Testis (tissue), 2 donors: ENCODE data around the gene NUMB.

ENCODE experiments used
- POLR2A ChIP-seq: fragments of 450-650 bp; IDR thresholded peaks from one replicate; pipeline ENCODE4 v1.6.1; 2017; ENCODE audit warnings: antibody characterized with exemption, mild to moderate bottlenecking, moderate library complexity
- TF ChIP-seq, protein P1 (sequence below), 3 experiments: fragments of 450-650 bp in 2 of 3; fragments of 200-600 bp in 1 of 3; sonication (generic) in 1 of 3; IDR thresholded peaks; one replicate each; pipeline ENCODE4 v1.5.1; 2016 to 2019; ENCODE audit warnings: antibody characterized with exemption in 3 of 3, mild to moderate bottlenecking in 2 of 3, moderate library complexity in 1 of 3

DNA sequence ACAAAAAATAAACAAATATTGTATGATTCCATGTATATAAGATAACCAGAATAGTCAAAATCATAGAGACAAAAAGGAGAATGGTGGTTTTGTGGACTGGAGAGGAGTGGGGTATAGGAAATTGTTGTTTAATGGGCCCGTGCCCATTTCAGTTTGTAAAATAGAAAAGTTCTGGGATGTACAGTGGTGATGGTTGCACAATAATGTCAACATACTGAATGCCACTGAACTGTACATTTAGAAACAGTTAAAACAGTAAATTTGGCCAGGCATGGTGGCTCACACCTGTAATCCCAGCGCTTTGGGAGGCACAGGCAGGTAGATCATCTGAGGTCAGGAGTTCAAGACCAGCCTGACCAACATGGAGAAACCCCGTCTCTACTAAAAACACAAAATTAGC is 40.1 kb downstream of the NUMB start:
- TF ChIP-seq, protein P1, sequence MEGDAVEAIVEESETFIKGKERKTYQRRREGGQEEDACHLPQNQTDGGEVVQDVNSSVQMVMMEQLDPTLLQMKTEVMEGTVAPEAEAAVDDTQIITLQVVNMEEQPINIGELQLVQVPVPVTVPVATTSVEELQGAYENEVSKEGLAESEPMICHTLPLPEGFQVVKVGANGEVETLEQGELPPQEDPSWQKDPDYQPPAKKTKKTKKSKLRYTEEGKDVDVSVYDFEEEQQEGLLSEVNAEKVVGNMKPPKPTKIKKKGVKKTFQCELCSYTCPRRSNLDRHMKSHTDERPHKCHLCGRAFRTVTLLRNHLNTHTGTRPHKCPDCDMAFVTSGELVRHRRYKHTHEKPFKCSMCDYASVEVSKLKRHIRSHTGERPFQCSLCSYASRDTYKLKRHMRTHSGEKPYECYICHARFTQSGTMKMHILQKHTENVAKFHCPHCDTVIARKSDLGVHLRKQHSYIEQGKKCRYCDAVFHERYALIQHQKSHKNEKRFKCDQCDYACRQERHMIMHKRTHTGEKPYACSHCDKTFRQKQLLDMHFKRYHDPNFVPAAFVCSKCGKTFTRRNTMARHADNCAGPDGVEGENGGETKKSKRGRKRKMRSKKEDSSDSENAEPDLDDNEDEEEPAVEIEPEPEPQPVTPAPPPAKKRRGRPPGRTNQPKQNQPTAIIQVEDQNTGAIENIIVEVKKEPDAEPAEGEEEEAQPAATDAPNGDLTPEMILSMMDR (IDR thresholded peaks at IDR 0.05): no peak
- TF ChIP-seq POLR2A: no peak
